Hepatocyte (in vitro differentiated cells): ENCODE measurements around the gene MASP2.

Experiments
- CTCF ChIP-seq: fragments of 200-600 bp; sonication (generic); IDR thresholded peaks from 2 replicates; pipeline ENCODE4 v1.5.1; 2016; ENCODE audit warnings: antibody characterized with exemption, mild to moderate bottlenecking; ENCODE audit not compliant: poor library complexity
- EZH2 ChIP-seq: fragments of 200-600 bp; sonication (generic); IDR thresholded peaks from 2 replicates; pipeline ENCODE4 v1.6.1; 2016; ENCODE audit warnings: antibody characterized with exemption, mild to moderate bottlenecking, borderline replicate concordance
- EZH2phosphoT487 ChIP-seq: fragments of 200-600 bp; sonication (generic); IDR thresholded peaks from one replicate; pipeline ENCODE4 v1.6.1; 2018; ENCODE audit warnings: antibody characterized with exemption, mild to moderate bottlenecking, low read depth, moderate library complexity; ENCODE audit not compliant: unreplicated experiment, severe bottlenecking

- TF ChIP-seq CTCF: no peak
- no peak for TF ChIP-seq EZH2
- TF ChIP-seq EZH2phosphoT487: no peak
These were observed 57.9 kb downstream of the MASP2 start for GRCh38 chr1:10989095-10989494.
